Measurements from ENCODE around the gene CEP95. TPM values are rescaled to one million over a fixed set of nuclear protein-coding genes. Genes with fewer than 3 reads are reported as not detected.
A peak's percentile ranks its signal among the peaks of the same experiment; 100 is the strongest.
"Not testable (repeated sequence)": the region's sequence is repeated elsewhere in the genome, so short reads cannot be mapped to it uniquely, and the experiment has no call there.

CEP95 gene
- total RNA-seq, 1 donor from 2014 or later = 6.9 TPM

DNA sequence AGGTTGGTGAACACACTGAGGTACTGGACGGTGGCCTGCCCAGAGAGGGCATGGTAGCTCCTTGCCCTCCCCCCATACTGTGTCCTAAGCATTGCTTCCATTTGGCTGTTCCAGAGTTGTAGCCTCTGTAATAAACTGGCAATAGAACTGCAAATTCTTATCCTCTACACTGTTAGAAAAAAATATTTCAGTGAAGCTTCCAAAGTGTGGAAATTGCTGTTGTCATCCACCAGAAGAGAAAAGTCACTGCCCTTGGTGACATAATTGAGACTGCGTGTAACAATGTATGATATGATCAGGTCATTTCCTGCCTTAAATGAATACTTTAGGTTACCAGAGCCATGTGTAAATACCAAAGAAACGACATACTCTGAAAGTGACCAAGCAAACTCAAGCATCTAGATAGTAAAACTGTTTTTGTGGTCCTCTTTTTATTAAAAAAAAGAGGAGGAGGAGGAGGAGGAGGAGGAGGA is 65.9 kb downstream of the CEP95 start:
- no peak overlapping the region for H3K4me3 ChIP-seq
- no peaks in the 10 kb centered on the region for H3K27me3 ChIP-seq
- H3K36me3 ChIP-seq = peaks cover 32 to 45% of the 10 kb centered on the region in 2 donors
- no peak for DNase-seq (ENCODE audit: low spot score in 2 of 2)
- no peaks in the 10 kb centered on the region for H3K4me1 ChIP-seq
- intact Hi-C loops (cut with DNase I) = no loop called here
- H3K27ac ChIP-seq = peak overlapping the region in 1 of 2 donors; percentile 40
- H3K9me3 ChIP-seq = no peaks in the 10 kb centered on the region
- TF ChIP-seq, protein P1, sequence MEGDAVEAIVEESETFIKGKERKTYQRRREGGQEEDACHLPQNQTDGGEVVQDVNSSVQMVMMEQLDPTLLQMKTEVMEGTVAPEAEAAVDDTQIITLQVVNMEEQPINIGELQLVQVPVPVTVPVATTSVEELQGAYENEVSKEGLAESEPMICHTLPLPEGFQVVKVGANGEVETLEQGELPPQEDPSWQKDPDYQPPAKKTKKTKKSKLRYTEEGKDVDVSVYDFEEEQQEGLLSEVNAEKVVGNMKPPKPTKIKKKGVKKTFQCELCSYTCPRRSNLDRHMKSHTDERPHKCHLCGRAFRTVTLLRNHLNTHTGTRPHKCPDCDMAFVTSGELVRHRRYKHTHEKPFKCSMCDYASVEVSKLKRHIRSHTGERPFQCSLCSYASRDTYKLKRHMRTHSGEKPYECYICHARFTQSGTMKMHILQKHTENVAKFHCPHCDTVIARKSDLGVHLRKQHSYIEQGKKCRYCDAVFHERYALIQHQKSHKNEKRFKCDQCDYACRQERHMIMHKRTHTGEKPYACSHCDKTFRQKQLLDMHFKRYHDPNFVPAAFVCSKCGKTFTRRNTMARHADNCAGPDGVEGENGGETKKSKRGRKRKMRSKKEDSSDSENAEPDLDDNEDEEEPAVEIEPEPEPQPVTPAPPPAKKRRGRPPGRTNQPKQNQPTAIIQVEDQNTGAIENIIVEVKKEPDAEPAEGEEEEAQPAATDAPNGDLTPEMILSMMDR (IDR thresholded peaks at IDR 0.05) = no peak

- DNase-seq (ENCODE audit: low spot score in 2 of 2) = no peak
- H3K27ac ChIP-seq = no peak overlapping the region
- H3K4me3 ChIP-seq = no peak overlapping the region
- H3K36me3 ChIP-seq = peaks cover 35 to 47% of the 10 kb centered on the region in 2 donors
- H3K9me3 ChIP-seq = no peaks in the 10 kb centered on the region
- TF ChIP-seq, protein P1 (IDR thresholded peaks at IDR 0.05) = no peak
- no peaks in the 10 kb centered on the region for H3K4me1 ChIP-seq
- intact Hi-C loops (cut with DNase I) = no loop called here
- no peaks in the 10 kb centered on the region for H3K27me3 ChIP-seq
Measured at GRCh38 chr17:64573214-64573613, 66.4 kb downstream of the CEP95 start.

- H3K27ac ChIP-seq = no peak overlapping the region
- intact Hi-C loops (cut with DNase I) = no loop called here
Measured at GRCh38 chr17:64574646-64575045, 67.9 kb downstream of the CEP95 start.

DNA sequence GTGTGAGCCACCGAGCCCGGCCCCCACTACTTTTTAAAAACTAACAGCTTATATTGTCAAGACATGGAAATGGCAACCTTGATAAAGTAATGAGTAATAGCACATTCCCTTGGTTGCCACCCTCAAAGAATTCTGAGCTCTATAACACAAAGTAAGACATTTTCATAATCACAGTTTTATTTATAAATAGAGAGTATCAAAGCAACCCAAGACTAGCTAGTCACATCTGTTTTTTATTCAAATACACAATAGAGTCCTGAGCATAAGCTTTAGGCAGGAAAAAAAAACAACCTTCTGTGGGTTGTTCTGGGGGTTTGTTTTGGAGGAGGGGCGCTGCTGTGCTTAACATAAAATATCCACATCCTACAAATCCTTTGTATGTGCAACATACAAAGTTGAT is 68.7 kb downstream of the CEP95 start:
- intact Hi-C loops (cut with DNase I) = no loop called here
- Histone ChIP-seq H3K36me3 (peaks cover 30 to 55% of the 10 kb centered on the region in 2 donors), H3K4me1 (no peaks in the 10 kb centered on the region), H3K27me3 (no peaks in the 10 kb centered on the region), H3K27ac (no peak overlapping the region), H3K4me3 (no peak overlapping the region), H3K9me3 (no peaks in the 10 kb centered on the region)
- TF ChIP-seq, protein P1 (IDR thresholded peaks at IDR 0.05) = no peak
- DNase-seq (ENCODE audit: low spot score in 2 of 2) = no peak

More at GRCh38 chr17:64574646-64575045, 67.9 kb downstream of the CEP95 start:
- TF ChIP-seq, protein P1 (IDR thresholded peaks at IDR 0.05) = no peak
- no peaks in the 10 kb centered on the region for H3K4me1 ChIP-seq
- no peaks in the 10 kb centered on the region for H3K27me3 ChIP-seq
- H3K4me3 ChIP-seq = no peak overlapping the region
- no peaks in the 10 kb centered on the region for H3K9me3 ChIP-seq
- no peak for DNase-seq (ENCODE audit: low spot score in 2 of 2)
- H3K36me3 ChIP-seq = peaks cover 27 to 51% of the 10 kb centered on the region in 2 donors

DNA sequence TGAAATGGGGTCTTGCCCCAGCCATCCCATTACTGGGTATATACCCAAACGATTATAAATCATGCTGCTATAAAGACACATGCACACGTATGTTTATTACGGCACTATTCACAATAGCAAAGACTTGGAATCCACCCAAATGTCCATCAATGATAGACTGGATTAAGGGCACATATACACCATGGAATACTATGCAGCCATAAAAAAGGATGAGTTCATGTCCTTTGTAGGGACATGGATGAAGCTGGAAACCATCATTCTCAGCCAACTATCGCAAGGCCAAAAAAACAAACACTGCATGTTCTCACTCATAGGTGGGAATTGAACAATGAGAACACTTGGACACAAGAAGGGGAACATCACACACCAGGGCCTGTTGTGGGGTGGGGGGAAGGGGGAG is 70.2 kb downstream of the CEP95 start:
- DNase-seq (ENCODE audit: low spot score in 2 of 2); intact Hi-C loops (cut with DNase I); H3K4me3 ChIP-seq; H3K27me3 ChIP-seq; H3K9me3 ChIP-seq; H3K4me1 ChIP-seq; H3K27ac ChIP-seq: not testable (repeated sequence)
- H3K36me3 ChIP-seq = peaks cover 25 to 56% of the 10 kb centered on the region in 2 donors

GRCh38 chr17:64579917-64580316 is 73.1 kb downstream of the CEP95 start:
- Histone ChIP-seq H3K27ac (no peak overlapping the region), H3K9me3 (no peaks in the 10 kb centered on the region), H3K36me3 (peaks cover 33 to 76% of the 10 kb centered on the region in 2 donors), H3K4me3 (no peak overlapping the region), H3K4me1 (no peaks in the 10 kb centered on the region), H3K27me3 (no peaks in the 10 kb centered on the region)
- TF ChIP-seq, protein P1 (IDR thresholded peaks at IDR 0.05) = no peak
- no peak for DNase-seq (ENCODE audit: low spot score in 2 of 2)
- intact Hi-C loops (cut with DNase I) = no loop called here
